T-helper 1 cell treated with Interleukin-12 subunit alpha and Interleukin-12 subunit beta and Interleukin-4 antibody, amounts not matched to agents 30 ng/mL and 1 ng/mL, for 36 hours (primary cell): ENCODE data around the gene ELF4. TPM values are rescaled to one million over a fixed set of nuclear protein-coding genes. Genes with fewer than 3 reads are reported as not detected.

Experiments used
- intact Hi-C: fragments of 100-400 bp; cut with micrococcal nuclease; formaldehyde crosslinking; loops from one replicate; pipeline ENCODE4 v1.15.1; 2024
- total RNA-seq: library from RNA; stranded (reverse); gene quantifications from 2 replicates; pipeline ENCODE4 v1.2.3, GENCODE V29; 2022

The ELF4 gene
- total RNA-seq, 1 donor from 2014 or later: 39.3 TPM

- intact Hi-C loops: loop anchor here (1.0 to 10.0 kb wide), 3 partner anchors 81 to 1729 kb away; partner anchors contain the start of gene RBMX2
Observed at GRCh38 chrX:130085551-130086446, 24.5 kb downstream of the ELF4 start.

GRCh38 chrX:130084631-130085237 lies 25.6 kb downstream of the ELF4 start:
- intact Hi-C loops: loop anchor here (5.0 to 10.0 kb wide), 3 partner anchors 258 to 1730 kb away; partner anchors contain the start of gene RBMX2

- intact Hi-C loops: loop anchor here (2.0 to 10.0 kb wide), 4 partner anchors 101 to 1731 kb away; partner anchors contain the start of genes BCORL1 and RBMX2
Observed at GRCh38 chrX:130083656-130084382, 26.5 kb downstream of the ELF4 start.

GRCh38 chrX:130083107-130083490 lies 27.2 kb downstream of the ELF4 start:
- intact Hi-C loops: loop anchor here (2.0 to 10.0 kb wide), 4 partner anchors 100 to 1732 kb away; partner anchors contain the start of genes BCORL1 and RBMX2

- intact Hi-C loops: loop anchor here (1.0 to 10.0 kb wide), 11 partner anchors 10 to 1732 kb away; partner anchors contain the start of genes AIFM1, BCORL1, ENOX2 and RBMX2
Observed at GRCh38 chrX:130082244-130083106, 27.8 kb downstream of the ELF4 start.

GRCh38 chrX:130081421-130082045 lies 28.8 kb downstream of the ELF4 start:
- intact Hi-C loops: loop anchor here (1.0 to 10.0 kb wide), 11 partner anchors 11 to 1733 kb away; partner anchors contain the start of genes AIFM1, BCORL1, ENOX2 and RBMX2

- intact Hi-C loops: loop anchor here (5.0 to 10.0 kb wide), 3 partner anchors 261 to 1734 kb away; partner anchors contain the start of gene RBMX2
Observed at GRCh38 chrX:130080791-130081367, 29.4 kb downstream of the ELF4 start.

GRCh38 chrX:130079824-130080406 lies 30.4 kb downstream of the ELF4 start:
- intact Hi-C loops: loop anchor here (5.0 to 10.0 kb wide), 3 partner anchors 262 to 1735 kb away; partner anchors contain the start of gene RBMX2

- intact Hi-C loops: no loop called here
Observed at GRCh38 chrX:130075777-130076176, 34.5 kb downstream of the ELF4 start.

GRCh38 chrX:130072345-130072740 lies 38.0 kb downstream of the ELF4 start:
- intact Hi-C loops: no loop called here

- intact Hi-C loops: no loop called here
Observed at GRCh38 chrX:130071611-130072344, 38.5 kb downstream of the ELF4 start.

- intact Hi-C loops: no loop called here
Observed at GRCh38 chrX:130066975-130067615, 43.2 kb downstream of the ELF4 start.

- intact Hi-C loops: loop anchor here (1.0 to 2.0 kb wide), 9 partner anchors 36 to 459 kb away; partner anchors contain the start of genes BCORL1 and UTP14A
Observed at GRCh38 chrX:130060122-130061069, 49.9 kb downstream of the ELF4 start.

GRCh38 chrX:130058652-130059051 lies 51.6 kb downstream of the ELF4 start:
- intact Hi-C loops: no loop called here

GRCh38 chrX:130057209-130057608 lies 53.1 kb downstream of the ELF4 start:
- intact Hi-C loops: no loop called here

GRCh38 chrX:130055899-130056298 lies 54.4 kb downstream of the ELF4 start:
- intact Hi-C loops: no loop called here
